ENCODE data around the gene TCF15. TPM values are rescaled to one million over a fixed set of nuclear protein-coding genes. Genes with fewer than 3 reads are reported as not detected.

The TCF15 gene
- polyA plus RNA-seq, 3 donors = not detected

DNA sequence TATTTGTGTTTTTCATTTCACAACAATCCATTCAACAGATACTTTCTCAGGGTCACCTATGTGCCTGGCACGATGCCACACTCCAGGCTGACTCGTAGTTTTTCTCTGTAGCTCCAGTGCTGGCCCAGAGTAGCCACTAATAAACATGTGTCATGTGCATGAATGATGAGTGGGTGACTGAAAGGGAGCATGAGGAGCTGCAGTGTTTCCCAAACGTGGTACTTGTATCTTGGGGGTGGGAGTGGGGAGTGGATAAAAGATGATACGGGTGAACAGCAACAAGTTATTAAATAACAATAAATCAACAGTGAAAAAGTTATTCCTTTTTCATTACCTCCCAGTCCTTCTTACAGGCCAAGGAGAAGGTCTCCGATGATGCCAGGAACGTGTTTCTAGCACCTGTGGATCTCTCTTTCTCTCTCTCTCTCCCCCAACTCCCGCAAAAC is 25.8 kb upstream of the TCF15 start:
- Histone ChIP-seq H3K4me2 (replicated peaks; ENCODE audit: extremely low read depth, low read length, poor library complexity, severe bottlenecking) (no peak overlapping the region), H4K20me1 (ENCODE audit: insufficient read depth, low read length) (no peaks in the 10 kb centered on the region), H3K79me2 (ENCODE audit: insufficient read depth, low read length) (no peaks in the 10 kb centered on the region), H3K36me3 (replicated peaks in 1 of 2; ENCODE audit: control insufficient read depth in 1 of 2, insufficient read depth in 2 of 2, low read length in 2 of 2) (no peaks in the 10 kb centered on the region), H3K9me3 (replicated peaks in 1 of 2; ENCODE audit: control insufficient read depth in 1 of 2, insufficient read depth in 1 of 2, low read length in 2 of 2) (no peaks in the 10 kb centered on the region), H3K9ac (ENCODE audit: insufficient read depth, low read length, poor library complexity, severe bottlenecking) (no peak overlapping the region), H3K4me1 (ENCODE audit: control insufficient read depth in 1 of 2, insufficient read depth in 2 of 2, low read length in 2 of 2) (no peaks in the 10 kb centered on the region), H3K27ac (ENCODE audit: low read depth in 1 of 2, low read length in 2 of 2) (no peak overlapping the region), H2AFZ (ENCODE audit: insufficient read depth, low read depth, low read length, poor library complexity, severe bottlenecking) (no peak overlapping the region), H3K27me3 (ENCODE audit: control insufficient read depth in 2 of 2, insufficient read depth in 2 of 2, low read length in 2 of 2) (no peaks in the 10 kb centered on the region), H3K4me3 (replicated peaks in 1 of 3; ENCODE audit: low read depth in 2 of 3, low read length in 3 of 3) (no peak overlapping the region)
- H3K4me3 Mint-ChIP-seq = no peak overlapping the region
- H3K27ac Mint-ChIP-seq = no peak overlapping the region
- H3K9me3 Mint-ChIP-seq = no peaks in the 10 kb centered on the region
- no peaks in the 10 kb centered on the region for H3K36me3 Mint-ChIP-seq
- peaks cover 4 to 18% (median 5%) of the 10 kb centered on the region in 3 donors for H3K27me3 Mint-ChIP-seq (ENCODE audit: low read depth in 3 of 3)
- no peak for TF ChIP-seq CTCF (IDR thresholded peaks at IDR 0.05)
- DNase-seq = no peak
- intact Hi-C loops (cut with micrococcal nuclease) = no loop called here
- no peaks in the 10 kb centered on the region for H3K4me1 Mint-ChIP-seq
- WGBS (ENCODE audit: insufficient coverage) = 50% methylated on average over 1 of the region's 7 CpGs

GRCh38 chr20:635028-635892 is 25.2 kb upstream of the TCF15 start:
- Mint-ChIP-seq H3K27ac (no peak overlapping the region), H3K4me3 (no peak overlapping the region)
- intact Hi-C loops (cut with micrococcal nuclease) = no loop called here

More at GRCh38 chr20:635028-635892, 25.2 kb upstream of the TCF15 start:
- no peaks in the 10 kb centered on the region for H4K20me1 ChIP-seq (ENCODE audit: insufficient read depth, low read length)
- H3K9ac ChIP-seq (ENCODE audit: insufficient read depth, low read length, poor library complexity, severe bottlenecking) = no peak overlapping the region
- Mint-ChIP-seq H3K36me3 (no peaks in the 10 kb centered on the region), H3K27me3 (ENCODE audit: low read depth in 3 of 3) (peaks cover 4 to 16% (median 5%) of the 10 kb centered on the region in 3 donors), H3K4me1 (no peaks in the 10 kb centered on the region), H3K9me3 (no peaks in the 10 kb centered on the region)
- no peaks in the 10 kb centered on the region for H3K36me3 ChIP-seq (replicated peaks in 1 of 2; ENCODE audit: control insufficient read depth in 1 of 2, insufficient read depth in 2 of 2, low read length in 2 of 2)
- no peaks in the 10 kb centered on the region for H3K27me3 ChIP-seq (ENCODE audit: control insufficient read depth in 2 of 2, insufficient read depth in 2 of 2, low read length in 2 of 2)
- DNase-seq = no peak
- no peak overlapping the region for H2AFZ ChIP-seq (ENCODE audit: insufficient read depth, low read depth, low read length, poor library complexity, severe bottlenecking)
- H3K4me2 ChIP-seq (replicated peaks; ENCODE audit: extremely low read depth, low read length, poor library complexity, severe bottlenecking) = no peak overlapping the region
- no peaks in the 10 kb centered on the region for H3K79me2 ChIP-seq (ENCODE audit: insufficient read depth, low read length)
- no peak for TF ChIP-seq CTCF (IDR thresholded peaks at IDR 0.05)
- no peak overlapping the region for H3K27ac ChIP-seq (ENCODE audit: low read depth in 1 of 2, low read length in 2 of 2)
- WGBS (ENCODE audit: insufficient coverage) = 95% methylated on average over 5 of the region's 9 CpGs
- H3K9me3 ChIP-seq (replicated peaks in 1 of 2; ENCODE audit: control insufficient read depth in 1 of 2, insufficient read depth in 1 of 2, low read length in 2 of 2) = no peaks in the 10 kb centered on the region
- no peaks in the 10 kb centered on the region for H3K4me1 ChIP-seq (ENCODE audit: control insufficient read depth in 1 of 2, insufficient read depth in 2 of 2, low read length in 2 of 2)
- H3K4me3 ChIP-seq (replicated peaks in 1 of 3; ENCODE audit: low read depth in 2 of 3, low read length in 3 of 3) = no peak overlapping the region

Data from CD14-positive monocyte (primary cell).